GM12892 (cell line): Measurements from ENCODE around the gene MAP2K3.

ENCODE experiments used
- DNase-seq: peaks from one replicate; pipeline ENCODE4 v3.0.0; 2011; ENCODE audit not compliant: insufficient read length
- FAIRE-seq: peaks from 2 replicates; lab custom pipeline; 2011; peaks lifted over from hg19 to GRCh38; lab: Jason Lieb, UNC
- POLR2A ChIP-seq: IDR thresholded peaks from 2 replicates; pipeline ENCODE4 v1.6.1; 2011; ENCODE audit warnings: low read depth, low read length, control low read depth
- POLR2AphosphoS5 ChIP-seq: IDR thresholded peaks from 2 replicates; pipeline ENCODE4 v1.6.1; 2011; ENCODE audit warnings: low read depth, low read length, control low read depth
- TAF1 ChIP-seq: IDR thresholded peaks from 2 replicates; pipeline ENCODE4 v1.6.1; 2011; ENCODE audit warnings: low read depth, mild to moderate bottlenecking, control low read depth, low read length, borderline replicate concordance

Gene MAP2K3

DNA sequence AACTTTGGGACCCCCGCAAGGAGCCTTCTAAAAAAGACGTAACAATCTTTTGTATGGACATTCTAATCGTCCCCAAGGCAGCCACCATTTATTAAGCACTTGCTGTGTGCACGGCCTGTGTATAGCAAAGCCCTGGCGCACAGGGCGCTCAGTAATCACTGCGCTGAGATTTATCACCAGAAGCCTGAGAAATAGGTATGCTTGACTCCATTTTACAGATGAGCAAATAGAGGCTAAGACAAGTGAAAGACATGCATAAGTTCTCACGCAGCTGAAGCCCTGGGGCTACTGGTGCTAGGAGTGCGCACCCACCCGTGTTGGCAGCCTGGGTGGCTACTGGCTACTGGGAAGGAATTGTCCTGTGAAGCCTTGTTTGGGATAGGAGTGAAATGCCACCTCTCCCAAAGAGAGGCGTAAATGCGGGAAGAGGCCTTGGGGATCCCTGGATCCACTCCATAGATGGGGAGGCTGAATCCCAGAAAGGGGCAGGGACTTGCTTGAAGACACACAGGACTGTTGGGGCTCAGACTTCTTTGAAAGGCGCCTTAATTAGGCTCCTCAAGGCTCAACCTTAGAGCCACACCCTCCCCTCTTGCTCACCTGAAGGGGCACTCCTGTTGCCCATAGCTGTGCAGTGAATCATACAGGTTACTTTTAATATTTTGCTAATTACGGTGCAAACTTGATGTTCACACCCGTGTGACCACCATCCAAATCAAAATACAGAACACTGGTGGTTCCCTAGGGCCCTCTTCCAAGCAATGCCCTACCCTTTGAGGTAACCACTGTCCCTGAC lies 30.7 kb upstream of the MAP2K3 start:
- no peak for DNase-seq
- TF ChIP-seq POLR2AphosphoS5 = no peak
- TF ChIP-seq POLR2A = no peak
- no peak for TF ChIP-seq TAF1
- FAIRE-seq = no peak

DNA sequence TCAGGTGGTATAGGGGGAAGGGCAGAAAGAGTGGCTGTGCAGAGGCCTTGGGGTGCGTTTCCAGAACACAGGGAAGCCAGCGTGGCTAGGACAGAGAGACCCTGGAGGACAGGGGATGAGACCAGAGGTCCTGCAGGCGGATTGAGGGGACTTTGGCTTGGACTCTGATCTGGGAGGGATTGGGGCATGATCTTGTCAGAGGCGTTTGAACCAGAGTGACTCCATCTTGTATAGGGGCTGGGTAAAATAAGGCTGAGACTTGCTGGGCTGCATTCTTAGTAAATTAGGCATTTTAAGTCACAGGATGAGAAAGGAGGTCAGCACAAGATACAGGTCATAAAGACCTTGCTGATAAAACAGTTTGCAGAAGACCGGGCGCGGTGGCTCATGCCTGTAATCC lies 25.9 kb upstream of the MAP2K3 start:
- TF ChIP-seq POLR2AphosphoS5 (no peak), TAF1 (no peak), POLR2A (no peak)
- no peak for DNase-seq
- FAIRE-seq = no peak

DNA sequence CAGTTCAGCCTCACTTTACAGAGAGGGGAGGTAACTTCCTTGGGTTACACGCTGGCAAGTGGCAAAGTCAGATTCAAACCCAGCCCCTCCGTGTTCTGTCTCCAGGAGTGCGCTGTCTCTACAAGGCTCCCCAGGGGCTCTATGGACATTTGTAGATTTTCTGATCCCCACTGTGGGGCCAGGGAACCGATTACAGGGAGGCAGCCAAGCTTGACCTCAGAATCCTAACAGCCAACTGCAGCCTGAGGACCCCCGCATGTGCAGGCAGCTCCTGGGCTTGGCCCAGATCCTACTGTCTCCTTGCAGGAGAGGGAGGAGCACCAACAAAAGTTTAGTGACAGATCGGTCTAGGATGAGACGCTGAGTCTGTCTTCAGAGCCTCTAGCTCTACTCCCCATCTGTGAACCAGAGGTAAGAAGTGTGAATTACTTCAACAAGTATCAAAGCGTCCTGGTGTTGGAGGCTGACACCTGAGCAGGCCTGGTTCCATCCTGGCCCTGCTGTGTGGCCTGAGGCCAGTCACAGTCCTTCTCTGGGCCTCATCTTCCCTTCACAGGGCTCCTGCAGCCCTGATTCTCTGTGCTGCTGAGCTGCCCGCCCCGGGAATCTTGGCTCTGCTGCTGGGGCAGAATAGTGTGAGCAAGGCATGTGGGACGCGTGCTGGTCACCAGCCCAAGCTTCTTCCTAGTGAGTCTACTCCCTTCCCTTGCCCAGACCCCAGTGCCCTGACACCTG lies 22.1 kb upstream of the MAP2K3 start:
- no peak for TF ChIP-seq POLR2A
- TF ChIP-seq POLR2AphosphoS5 = no peak
- TF ChIP-seq TAF1 = no peak
- no peak for DNase-seq
- FAIRE-seq = no peak

DNA sequence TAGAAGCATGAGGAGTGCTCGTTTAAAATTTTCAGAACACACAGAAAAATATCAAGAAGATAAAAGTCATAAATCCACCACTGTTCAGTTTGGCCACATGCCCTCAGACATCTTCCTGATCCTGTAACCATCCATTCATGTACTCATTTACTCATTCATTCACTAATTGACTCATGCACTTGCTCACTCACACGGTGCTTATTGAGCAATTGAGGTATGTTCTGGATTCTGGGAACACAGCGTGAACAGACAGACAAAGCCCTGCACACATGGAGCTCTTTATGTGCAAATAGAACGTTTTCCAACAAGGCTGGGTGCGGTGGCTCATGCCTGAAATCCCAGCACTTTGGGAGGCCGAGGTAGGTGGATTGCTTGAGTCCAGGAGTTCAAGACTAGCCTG lies 21.1 kb upstream of the MAP2K3 start:
- FAIRE-seq (no peak), DNase-seq (no peak)
- TF ChIP-seq POLR2A (no peak), POLR2AphosphoS5 (no peak), TAF1 (no peak)

DNA sequence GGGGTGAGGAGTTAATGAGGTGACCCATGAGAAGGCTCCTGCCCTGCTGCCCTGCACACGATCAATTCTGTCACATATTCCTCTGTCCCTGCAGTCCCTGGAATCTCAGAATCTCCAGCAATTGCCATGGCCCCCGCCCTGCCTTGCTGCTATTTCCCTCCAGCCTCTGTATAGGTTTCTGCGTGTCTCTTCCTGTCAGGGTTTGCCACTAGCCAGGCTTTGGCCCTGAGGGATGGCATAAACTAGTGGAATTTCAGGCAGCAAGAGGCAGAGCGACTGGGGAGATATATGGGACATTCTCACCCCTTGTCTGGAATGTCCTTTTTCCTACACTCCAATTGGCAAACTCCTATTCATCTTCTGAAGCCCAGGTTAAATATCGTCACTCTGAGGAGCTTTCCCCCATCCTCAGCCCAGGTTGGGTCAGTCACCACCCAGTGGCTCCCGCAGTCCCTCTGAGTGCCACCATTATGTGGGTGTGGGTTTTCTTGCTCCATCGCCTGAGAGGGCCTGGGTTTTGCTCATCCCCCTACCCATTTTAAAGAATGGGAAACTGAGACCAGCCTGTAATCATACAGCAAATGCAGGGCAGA lies 15.8 kb upstream of the MAP2K3 start:
- TF ChIP-seq POLR2A (no peak), TAF1 (no peak), POLR2AphosphoS5 (no peak)
- FAIRE-seq (no peak), DNase-seq (no peak)

DNA sequence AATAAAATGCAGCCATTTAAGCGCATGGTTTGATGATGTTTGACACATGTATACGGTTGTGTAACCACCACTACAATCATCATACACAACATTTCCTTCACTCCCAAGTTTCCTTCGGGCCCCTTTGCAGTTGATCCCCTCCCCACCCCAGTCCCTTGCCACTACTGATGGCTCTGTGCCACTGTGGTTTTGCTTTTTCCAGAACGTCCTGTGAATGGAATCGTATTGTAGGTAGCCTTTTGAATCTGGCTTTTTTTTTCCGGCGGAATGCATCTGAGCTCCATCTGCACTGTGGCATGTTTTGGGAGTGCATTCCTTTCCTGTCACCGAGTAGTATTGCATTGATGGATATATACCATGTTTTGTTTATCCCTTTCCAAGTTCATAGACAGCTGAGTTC lies 15.1 kb upstream of the MAP2K3 start:
- DNase-seq (no peak), FAIRE-seq (no peak)
- no peak for TF ChIP-seq POLR2A
- no peak for TF ChIP-seq TAF1
- TF ChIP-seq POLR2AphosphoS5 = no peak

DNA sequence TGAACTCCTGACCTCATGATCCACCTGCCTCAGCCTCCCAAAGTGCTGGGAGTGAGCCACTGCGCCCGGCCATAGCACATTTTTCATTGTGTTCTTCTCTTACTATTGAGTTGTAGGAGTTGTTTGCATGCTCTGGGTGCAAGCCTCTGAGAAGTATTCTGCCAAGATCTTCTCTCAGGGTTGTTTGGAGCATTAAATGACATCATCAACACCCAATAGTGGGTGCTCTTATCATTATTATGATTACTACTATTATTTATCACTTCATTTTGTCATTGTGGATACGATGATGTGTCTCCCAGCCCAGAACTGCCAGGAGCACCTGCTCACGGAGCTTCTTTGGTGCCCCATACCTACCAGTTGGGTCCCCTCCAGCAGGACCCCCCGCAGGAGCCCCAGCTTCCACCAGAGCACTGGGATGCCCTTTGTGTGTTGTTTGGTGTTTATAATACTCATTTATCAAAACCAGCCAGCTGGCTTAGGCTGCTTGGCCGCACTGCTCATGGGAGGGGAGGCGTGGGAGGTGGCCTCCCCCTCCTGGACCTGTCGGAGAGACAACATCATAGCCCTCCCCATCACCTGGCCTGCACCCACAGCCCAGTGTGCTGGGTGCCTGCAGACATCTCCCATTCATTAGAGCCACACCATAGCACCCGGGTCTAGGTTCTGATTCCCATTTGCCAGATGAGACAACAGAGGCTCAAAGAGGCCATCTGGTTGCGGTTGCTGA lies 12.9 kb upstream of the MAP2K3 start:
- TF ChIP-seq POLR2A (no peak), TAF1 (no peak), POLR2AphosphoS5 (no peak)
- no peak for FAIRE-seq
- DNase-seq = no peak

DNA sequence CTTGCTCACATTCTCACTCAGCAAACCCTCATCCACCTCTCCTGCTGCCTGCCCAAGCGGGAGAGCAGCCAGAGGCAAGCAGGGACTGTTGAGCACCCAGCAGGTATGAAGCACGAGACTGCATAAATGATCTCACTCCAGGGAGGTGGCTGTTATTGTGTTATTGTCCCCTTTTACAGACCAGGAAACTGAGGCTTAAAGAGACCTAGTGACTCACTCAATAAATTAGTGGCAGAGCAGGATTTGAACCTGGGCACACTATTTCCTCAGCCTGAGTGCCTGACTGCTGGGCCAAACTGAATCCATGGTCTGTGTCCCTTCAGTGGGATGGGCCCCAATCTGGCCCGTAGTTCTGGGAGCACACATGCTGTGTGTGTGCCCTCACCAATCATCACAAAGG lies 12.3 kb upstream of the MAP2K3 start:
- FAIRE-seq = no peak
- DNase-seq = no peak
- TF ChIP-seq TAF1 (no peak), POLR2A (no peak), POLR2AphosphoS5 (no peak)

DNA sequence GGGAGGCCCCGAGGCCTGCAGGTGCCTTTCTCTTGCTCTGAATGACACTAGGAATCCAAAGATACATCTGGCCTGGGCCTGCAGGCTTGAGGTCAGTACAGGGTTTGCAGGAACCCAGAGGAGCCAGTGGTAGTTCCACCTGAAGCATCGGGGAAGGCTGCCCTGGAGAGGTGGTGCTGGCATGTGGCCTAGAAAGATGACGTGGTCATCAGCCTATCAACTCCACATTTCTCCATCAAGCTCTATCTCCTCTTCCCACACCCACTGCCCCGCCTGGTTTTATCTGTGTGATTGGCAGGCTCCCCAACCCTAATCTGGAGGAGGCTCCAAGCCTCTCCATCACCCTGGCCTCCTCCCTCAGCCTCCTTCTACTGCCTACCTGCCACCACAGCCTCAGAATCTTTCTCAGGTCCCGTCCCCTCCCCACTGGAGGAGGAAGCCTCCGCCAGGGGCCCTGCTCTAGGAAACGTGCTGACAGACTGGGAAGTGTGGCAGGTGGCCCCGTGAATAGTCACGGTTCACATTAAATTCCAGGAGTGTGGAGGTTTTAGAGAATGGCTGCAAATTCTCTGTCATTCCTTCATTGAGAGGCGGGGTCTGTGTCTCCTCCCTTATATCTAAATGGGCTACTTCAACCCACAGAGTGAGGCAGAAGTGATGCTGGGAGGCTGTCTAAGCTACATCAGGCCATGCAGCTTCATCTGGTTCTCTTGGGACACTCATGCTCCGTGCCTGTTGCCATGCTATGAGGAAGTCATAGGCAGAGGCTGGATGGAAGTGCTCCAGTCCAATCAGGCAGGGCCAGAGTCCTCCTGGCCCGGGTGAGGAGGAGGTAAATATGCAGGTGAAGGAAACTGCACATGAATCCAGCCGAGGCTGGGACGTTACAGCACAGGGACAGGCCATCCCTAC lies 11.4 kb upstream of the MAP2K3 start:
- TF ChIP-seq TAF1 (no peak), POLR2A (no peak), POLR2AphosphoS5 (no peak)
- no peak for FAIRE-seq
- no peak for DNase-seq

DNA sequence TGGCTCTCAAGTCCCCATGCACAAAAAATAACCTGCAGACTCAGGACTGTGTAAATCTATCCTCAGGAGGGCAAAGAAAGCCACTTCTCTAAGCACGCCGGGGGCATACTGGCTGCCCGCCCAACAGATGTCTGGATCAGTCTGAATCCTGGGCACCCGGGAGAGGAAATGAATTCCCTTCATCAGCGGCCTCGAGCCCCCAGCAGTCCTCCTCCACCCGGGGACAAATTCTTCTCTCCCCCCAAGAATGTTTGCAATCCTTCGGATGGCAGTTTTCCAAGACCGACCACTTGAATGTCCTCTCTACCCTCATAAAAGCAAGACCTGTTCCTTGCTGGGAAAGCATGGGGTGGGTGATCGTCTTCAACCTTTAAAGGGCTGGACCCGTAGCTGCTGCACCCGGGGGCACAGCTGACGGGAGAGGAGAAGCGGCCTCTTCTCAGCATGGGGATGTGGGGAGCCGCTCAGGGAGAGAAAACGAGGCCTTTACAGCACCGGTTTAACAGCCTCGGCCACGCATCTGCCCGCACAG lies 9.4 kb upstream of the MAP2K3 start:
- TF ChIP-seq POLR2AphosphoS5 = no peak
- no peak for TF ChIP-seq TAF1
- no peak for TF ChIP-seq POLR2A
- FAIRE-seq (no peak), DNase-seq (no peak)
